ENCODE measurements around the gene TAS2R42.

Gene TAS2R42

DNA sequence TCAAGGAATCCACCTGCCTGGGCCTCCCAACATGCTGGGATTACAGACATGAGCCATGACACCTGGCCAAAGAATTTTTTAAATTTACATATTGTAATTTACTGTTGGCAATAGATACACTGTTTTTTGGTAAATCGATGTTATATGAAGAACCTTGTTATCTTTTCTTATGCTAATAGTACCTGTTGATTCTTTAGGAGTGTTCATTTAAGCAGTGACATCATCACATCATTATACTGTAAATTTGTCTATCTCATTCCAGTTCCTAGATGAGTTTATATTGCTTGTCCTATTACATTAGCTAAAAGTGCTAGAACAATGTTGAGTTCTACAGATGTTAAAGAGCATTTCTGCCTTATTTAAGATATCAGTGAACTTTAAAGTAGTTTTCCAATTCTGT is 39.3 kb downstream of the TAS2R42 start:
- Histone ChIP-seq H3K27me3 (ENCODE audit: insufficient read depth, low read depth) (no peaks in the 10 kb centered on the region), H3K79me2 (ENCODE audit: insufficient read depth, low read depth) (peaks cover 3% of the 10 kb centered on the region; the same call in 1 of the 2 replicates), H3K36me3 (ENCODE audit: insufficient read depth) (no peaks in the 10 kb centered on the region), H3K27ac (no peak overlapping the region), H3K9ac (no peak overlapping the region), H3K4me2 (no peak overlapping the region), H3K4me1 (ENCODE audit: low read depth, poor library complexity, severe bottlenecking) (no peaks in the 10 kb centered on the region), H4K20me1 (ENCODE audit: insufficient read depth) (no peaks in the 10 kb centered on the region), H3K4me3 (IDR thresholded peaks at IDR 0.05; ENCODE audit: insufficient read depth, low read depth, low read length) (no peak overlapping the region), H2AFZ (ENCODE audit: low read depth) (no peak overlapping the region)
- TF ChIP-seq, protein P1, sequence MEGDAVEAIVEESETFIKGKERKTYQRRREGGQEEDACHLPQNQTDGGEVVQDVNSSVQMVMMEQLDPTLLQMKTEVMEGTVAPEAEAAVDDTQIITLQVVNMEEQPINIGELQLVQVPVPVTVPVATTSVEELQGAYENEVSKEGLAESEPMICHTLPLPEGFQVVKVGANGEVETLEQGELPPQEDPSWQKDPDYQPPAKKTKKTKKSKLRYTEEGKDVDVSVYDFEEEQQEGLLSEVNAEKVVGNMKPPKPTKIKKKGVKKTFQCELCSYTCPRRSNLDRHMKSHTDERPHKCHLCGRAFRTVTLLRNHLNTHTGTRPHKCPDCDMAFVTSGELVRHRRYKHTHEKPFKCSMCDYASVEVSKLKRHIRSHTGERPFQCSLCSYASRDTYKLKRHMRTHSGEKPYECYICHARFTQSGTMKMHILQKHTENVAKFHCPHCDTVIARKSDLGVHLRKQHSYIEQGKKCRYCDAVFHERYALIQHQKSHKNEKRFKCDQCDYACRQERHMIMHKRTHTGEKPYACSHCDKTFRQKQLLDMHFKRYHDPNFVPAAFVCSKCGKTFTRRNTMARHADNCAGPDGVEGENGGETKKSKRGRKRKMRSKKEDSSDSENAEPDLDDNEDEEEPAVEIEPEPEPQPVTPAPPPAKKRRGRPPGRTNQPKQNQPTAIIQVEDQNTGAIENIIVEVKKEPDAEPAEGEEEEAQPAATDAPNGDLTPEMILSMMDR (conservative IDR thresholded peaks at IDR 0.05; ENCODE audit: low read depth, low read length) = no peak

DNA sequence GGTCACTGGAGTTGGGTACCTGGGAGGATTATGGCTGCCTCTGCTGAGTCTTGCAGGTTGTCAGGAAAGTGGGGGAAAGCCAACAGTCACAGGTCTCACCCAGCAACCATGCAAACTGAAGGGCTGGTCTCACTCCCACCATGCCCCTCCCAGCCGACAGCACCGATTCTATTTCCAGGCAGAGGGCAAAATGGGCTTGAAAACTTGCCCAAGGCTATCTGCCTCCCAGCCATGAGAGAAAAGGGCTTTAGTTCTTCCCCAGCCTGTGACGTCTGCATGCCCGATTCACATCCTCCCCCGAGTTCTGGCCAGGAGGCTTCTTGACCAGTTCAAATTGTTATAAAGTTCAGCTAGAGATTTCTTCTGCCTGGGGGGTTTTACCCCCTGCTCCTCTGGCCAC is 42.4 kb downstream of the TAS2R42 start:
- Histone ChIP-seq H4K20me1 (ENCODE audit: insufficient read depth) (no peaks in the 10 kb centered on the region), H3K36me3 (ENCODE audit: insufficient read depth) (no peaks in the 10 kb centered on the region), H3K4me1 (ENCODE audit: low read depth, poor library complexity, severe bottlenecking) (no peaks in the 10 kb centered on the region), H3K27ac (no peak overlapping the region), H3K4me2 (no peak overlapping the region), H3K27me3 (ENCODE audit: insufficient read depth, low read depth) (no peaks in the 10 kb centered on the region), H3K79me2 (ENCODE audit: insufficient read depth, low read depth) (peaks cover 3% of the 10 kb centered on the region; the same call in 1 of the 2 replicates), H2AFZ (ENCODE audit: low read depth) (no peak overlapping the region), H3K4me3 (IDR thresholded peaks at IDR 0.05; ENCODE audit: insufficient read depth, low read depth, low read length) (no peak overlapping the region), H3K9ac (no peak overlapping the region)
- TF ChIP-seq, protein P1 (conservative IDR thresholded peaks at IDR 0.05; ENCODE audit: low read depth, low read length) = no peak

DNA sequence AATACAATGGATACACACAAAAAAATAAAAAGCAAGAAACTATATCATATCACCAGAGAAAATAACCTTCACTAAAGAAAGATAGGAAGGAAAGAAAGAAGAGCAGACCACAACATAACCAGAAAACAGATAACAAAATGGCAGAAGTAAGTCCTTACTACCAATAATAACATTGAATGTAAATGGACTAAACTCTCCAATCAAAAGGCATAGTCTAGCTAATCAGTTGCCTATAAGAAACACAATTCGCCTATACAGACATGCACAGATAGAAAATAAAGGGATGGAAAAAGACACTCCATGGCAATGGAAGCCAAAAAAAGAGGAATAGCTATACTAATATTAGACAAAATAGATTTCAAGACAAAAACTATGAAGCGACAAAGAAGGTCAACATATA is 43.4 kb downstream of the TAS2R42 start:
- H3K4me2 ChIP-seq = no peak overlapping the region
- H3K4me3 ChIP-seq (IDR thresholded peaks at IDR 0.05; ENCODE audit: insufficient read depth, low read depth, low read length) = no peak overlapping the region
- H3K36me3 ChIP-seq (ENCODE audit: insufficient read depth) = no peaks in the 10 kb centered on the region
- H3K79me2 ChIP-seq (ENCODE audit: insufficient read depth, low read depth) = peaks cover 3% of the 10 kb centered on the region; the same call in 1 of the 2 replicates
- H2AFZ ChIP-seq (ENCODE audit: low read depth) = no peak overlapping the region
- TF ChIP-seq, protein P1 (conservative IDR thresholded peaks at IDR 0.05; ENCODE audit: low read depth, low read length) = no peak
- no peaks in the 10 kb centered on the region for H3K4me1 ChIP-seq (ENCODE audit: low read depth, poor library complexity, severe bottlenecking)
- H3K9ac ChIP-seq = no peak overlapping the region
- no peaks in the 10 kb centered on the region for H4K20me1 ChIP-seq (ENCODE audit: insufficient read depth)
- no peaks in the 10 kb centered on the region for H3K27me3 ChIP-seq (ENCODE audit: insufficient read depth, low read depth)
- H3K27ac ChIP-seq = no peak overlapping the region

DNA sequence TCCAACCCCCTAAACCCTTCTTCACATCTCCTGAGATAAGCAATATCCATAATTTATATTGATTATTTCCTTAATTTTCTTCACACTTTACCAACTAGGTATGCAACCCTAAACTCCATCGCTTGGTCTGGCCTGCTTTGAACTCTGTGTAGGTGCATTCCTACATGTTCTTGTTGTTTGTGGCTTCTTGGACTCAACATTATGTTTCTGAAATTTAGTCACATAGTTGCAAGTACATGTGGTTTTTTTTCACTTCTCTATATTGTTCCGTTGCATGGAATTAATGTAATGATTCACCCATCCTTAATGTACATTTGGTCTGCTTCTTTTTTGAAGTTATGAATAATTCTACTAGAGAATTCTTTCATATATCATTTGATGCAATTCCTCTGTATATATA is 50.7 kb downstream of the TAS2R42 start:
- H2AFZ ChIP-seq (ENCODE audit: low read depth) = no peak overlapping the region
- no peak overlapping the region for H3K9ac ChIP-seq
- H3K4me2 ChIP-seq = no peak overlapping the region
- no peaks in the 10 kb centered on the region for H3K27me3 ChIP-seq (ENCODE audit: insufficient read depth, low read depth)
- H3K27ac ChIP-seq = no peak overlapping the region
- H3K79me2 ChIP-seq (ENCODE audit: insufficient read depth, low read depth) = no peaks in the 10 kb centered on the region; the same call in 1 of the 2 replicates
- no peaks in the 10 kb centered on the region for H3K4me1 ChIP-seq (ENCODE audit: low read depth, poor library complexity, severe bottlenecking)
- H3K4me3 ChIP-seq (IDR thresholded peaks at IDR 0.05; ENCODE audit: insufficient read depth, low read depth, low read length) = no peak overlapping the region
- no peaks in the 10 kb centered on the region for H4K20me1 ChIP-seq (ENCODE audit: insufficient read depth)
- H3K36me3 ChIP-seq (ENCODE audit: insufficient read depth) = no peaks in the 10 kb centered on the region
- TF ChIP-seq, protein P1 (conservative IDR thresholded peaks at IDR 0.05; ENCODE audit: low read depth, low read length) = no peak

Data from KMS-11 (cell line).